Activated CD8-positive, alpha-beta T cell treated with anti-CD3 and anti-CD28 coated beads, Interleukin-2, amount 10 ng/mL, durations not matched to agents 7 days and 5 days (primary cell): ENCODE results near the gene FERMT3. TPM values are rescaled to one million over a fixed set of nuclear protein-coding genes. Genes with fewer than 3 reads are reported as not detected.

Experiments
- ATAC-seq: fragments of 150-1000 bp; cut with Tn5 transposase; one replicate; pipeline ENCODE4 v1.10.0; 2021; ENCODE audit warnings: moderate library complexity
- CTCF ChIA-PET: fragments of 350-600 bp; sonication (Branson Sonifier 250); formaldehyde crosslinking; loops from one replicate; lab custom pipeline; 2021; ENCODE audit warnings: antibody characterized with exemption; lab: Charles Lee
- POLR2A ChIA-PET: fragments of 350-600 bp; sonication (Branson Sonifier 250); formaldehyde crosslinking; loops from one replicate; lab custom pipeline; 2021; ENCODE audit warnings: antibody characterized with exemption; lab: Charles Lee
- DNase-seq: peaks from one replicate; pipeline ENCODE4 v3.0.0-alpha.2; 2020
- H3K27ac Mint-ChIP-seq: one replicate; pipeline ENCODE4 v1.8.0; 2021; ENCODE audit warnings: mild to moderate bottlenecking, mixed read lengths
- H3K27me3 Mint-ChIP-seq: one replicate; pipeline ENCODE4 v1.8.0; 2021; ENCODE audit warnings: low read depth, mixed read lengths
- H3K36me3 Mint-ChIP-seq: one replicate; pipeline ENCODE4 v1.8.0; 2021; ENCODE audit warnings: low read depth, mixed read lengths
- H3K4me1 Mint-ChIP-seq: one replicate; pipeline ENCODE4 v1.8.0; 2021; ENCODE audit warnings: low read depth, mixed read lengths
- H3K4me3 Mint-ChIP-seq: one replicate; pipeline ENCODE4 v1.8.0; 2021; ENCODE audit warnings: mild to moderate bottlenecking, mixed read lengths
- H3K9me3 Mint-ChIP-seq: one replicate; pipeline ENCODE4 v1.8.0; 2022; ENCODE audit warnings: mixed read lengths; ENCODE audit not compliant: insufficient read depth
- total RNA-seq, 2 experiments: library from RNA; stranded (reverse); gene quantifications; one replicate each; pipeline ENCODE4 v1.2.3, GENCODE V29; 2021

FERMT3 gene
- total RNA-seq, 2 experiments from 2014 or later, result 261 to 281 TPM

DNA sequence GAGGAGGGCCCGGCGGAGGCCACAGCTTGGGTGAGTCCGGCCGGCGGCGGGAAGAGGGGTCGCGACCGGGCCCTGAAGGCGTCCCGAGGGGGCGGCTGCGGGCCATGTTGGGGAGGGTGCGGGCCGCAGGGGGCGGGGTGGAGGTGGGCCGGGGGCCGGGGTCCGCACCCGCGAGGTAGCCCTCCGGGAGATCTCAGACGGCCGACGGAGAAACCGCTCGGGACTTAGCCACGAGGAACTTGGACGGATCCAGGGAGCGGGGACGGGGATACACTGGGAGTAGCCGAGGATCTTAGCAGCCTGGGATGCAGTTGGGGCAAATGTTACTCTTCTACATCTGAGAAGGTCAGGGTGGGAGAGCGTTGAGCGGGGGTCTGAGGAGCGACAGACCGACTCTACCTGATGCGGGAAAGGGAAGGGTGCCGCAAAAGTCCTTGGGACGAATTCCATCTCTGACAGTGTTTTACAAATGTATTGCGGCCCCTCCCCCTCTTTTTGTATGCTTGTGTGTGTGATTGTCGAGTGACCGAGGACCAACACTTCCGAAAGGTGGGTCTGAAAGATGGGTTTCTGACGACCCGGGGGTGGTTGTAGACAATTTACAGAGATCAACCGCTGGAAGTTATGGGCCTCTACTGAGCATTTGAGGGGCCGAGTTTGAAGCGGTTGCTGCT lies 19.9 kb upstream of the FERMT3 start:
- CTCF ChIA-PET, result interaction anchor here (0.7 to 9.2 kb wide), 9 partner anchors 10 to 187 kb away, joined by 3 to 87 read pairs (median 3); partner anchors contain the start of genes CATSPERZ, ESRRA, FERMT3 and FKBP2
- no peaks in the 10 kb centered on the region for H3K27me3 Mint-ChIP-seq
- H3K36me3 Mint-ChIP-seq, result peaks cover 28% of the 10 kb centered on the region
- no peak overlapping the region for H3K4me3 Mint-ChIP-seq
- DNase-seq (peak; percentile 76), ATAC-seq (peak; percentile 0)
- no peaks in the 10 kb centered on the region for H3K9me3 Mint-ChIP-seq
- H3K27ac Mint-ChIP-seq, result peak overlapping the region; percentile 98
- POLR2A ChIA-PET, result interaction anchor here (0.6 to 9.3 kb wide), 22 partner anchors 9 to 1345 kb away, joined by 3 to 162 read pairs (median 4); partner anchors contain the start of genes CCDC88B, ESRRA, FERMT3 and MACROD1
- H3K4me1 Mint-ChIP-seq, result peaks cover 47% of the 10 kb centered on the region

GRCh38 chr11:64192434-64192833 lies 14.1 kb upstream of the FERMT3 start:
- no peak overlapping the region for H3K4me3 Mint-ChIP-seq
- no peak overlapping the region for H3K27ac Mint-ChIP-seq
- H3K36me3 Mint-ChIP-seq, result peaks cover 72% of the 10 kb centered on the region
- ATAC-seq, result no peak
- POLR2A ChIA-PET, result interaction anchor here (9.3 kb wide), 1 partner anchor 14 kb away, joined by 162 read pairs; the partner anchor contains the start of gene FERMT3
- peaks cover 32% of the 10 kb centered on the region for H3K4me1 Mint-ChIP-seq
- CTCF ChIA-PET, result interaction anchor here (1.2 to 9.2 kb wide), 2 partner anchors 13 to 51 kb away, joined by 3 to 87 read pairs; partner anchors contain the start of gene FERMT3
- H3K9me3 Mint-ChIP-seq, result no peaks in the 10 kb centered on the region
- H3K27me3 Mint-ChIP-seq, result no peaks in the 10 kb centered on the region
- DNase-seq, result no peak

GRCh38 chr11:64196626-64197025 lies 9.9 kb upstream of the FERMT3 start:
- Mint-ChIP-seq H3K27me3 (no peaks in the 10 kb centered on the region), H3K36me3 (peaks cover 86% of the 10 kb centered on the region), H3K9me3 (no peaks in the 10 kb centered on the region), H3K27ac (no peak overlapping the region), H3K4me3 (no peak overlapping the region), H3K4me1 (peaks cover 29% of the 10 kb centered on the region)
- ChIA-PET CTCF (interaction anchor here (1.9 to 2.7 kb wide), 4 partner anchors 8 to 108 kb away, joined by 4 to 11 read pairs (median 8); partner anchors contain the start of gene FERMT3), POLR2A (interaction anchor here (3.6 kb wide), 1 partner anchor 10 kb away, joined by 21 read pairs; the partner anchor contains the start of gene STIP1)
- DNase-seq (no peak), ATAC-seq (no peak)

GRCh38 chr11:64198511-64198910 lies 8.0 kb upstream of the FERMT3 start:
- Mint-ChIP-seq H3K9me3 (no peaks in the 10 kb centered on the region), H3K36me3 (peaks cover 89% of the 10 kb centered on the region), H3K27ac (no peak overlapping the region), H3K4me1 (peaks cover 29% of the 10 kb centered on the region), H3K27me3 (no peaks in the 10 kb centered on the region), H3K4me3 (no peak overlapping the region)
- ChIA-PET POLR2A (interaction anchor here (0.9 kb wide), 1 partner anchor 10 kb away, joined by 3 read pairs; no protein-coding TSS in a partner anchor), CTCF (no interaction called here)
- ATAC-seq, result no peak
- no peak for DNase-seq

DNA sequence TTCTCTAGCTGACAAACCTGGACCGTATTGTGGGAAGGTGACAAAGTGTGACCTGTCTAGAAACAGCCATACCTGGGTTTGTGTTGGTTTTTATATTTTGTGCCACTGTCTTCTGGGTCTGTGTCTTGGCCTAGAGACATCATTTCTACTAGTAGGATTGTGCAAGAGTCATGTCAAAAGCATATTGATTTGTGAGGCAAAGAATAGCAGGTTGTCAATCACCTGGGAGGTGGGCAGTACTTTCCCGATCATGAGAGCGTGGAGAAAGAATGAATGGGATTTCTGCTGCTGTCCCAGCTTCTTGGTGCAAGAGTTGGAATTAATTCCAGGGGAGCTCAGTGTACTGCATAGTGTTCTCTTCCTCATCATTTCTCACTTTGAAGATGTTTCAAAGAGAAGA lies 5.0 kb upstream of the FERMT3 start:
- DNase-seq (no peak), ATAC-seq (no peak)
- Mint-ChIP-seq H3K4me1 (peaks cover 53% of the 10 kb centered on the region), H3K36me3 (peaks cover 85% of the 10 kb centered on the region), H3K4me3 (no peak overlapping the region), H3K27ac (no peak overlapping the region), H3K27me3 (no peaks in the 10 kb centered on the region), H3K9me3 (no peaks in the 10 kb centered on the region)
- ChIA-PET CTCF (interaction anchor here (0.9 kb wide), 1 partner anchor 25 kb away, joined by 4 read pairs; no protein-coding TSS in a partner anchor), POLR2A (no interaction called here)

- CTCF ChIA-PET, result interaction anchor here (4.1 to 6.9 kb wide), 7 partner anchors 13 to 100 kb away, joined by 23 to 165 read pairs (median 57); partner anchors contain the start of genes BAD, CATSPERZ, ESRRA and FKBP2
- H3K4me3 Mint-ChIP-seq, result no peak overlapping the region
- H3K9me3 Mint-ChIP-seq, result no peaks in the 10 kb centered on the region
- H3K36me3 Mint-ChIP-seq, result peaks cover 86% of the 10 kb centered on the region
- H3K27ac Mint-ChIP-seq, result peak overlapping the region; percentile 66
- DNase-seq (no peak), ATAC-seq (no peak)
- H3K4me1 Mint-ChIP-seq, result peaks cover 42% of the 10 kb centered on the region
- no peaks in the 10 kb centered on the region for H3K27me3 Mint-ChIP-seq
- POLR2A ChIA-PET, result interaction anchor here (1.3 to 9.2 kb wide), 4 partner anchors 14 to 101 kb away, joined by 3 to 162 read pairs (median 48); partner anchors contain the start of genes ESRRA and STIP1
Measured at GRCh38 chr11:64202992-64203391, 3.5 kb upstream of the FERMT3 start.

DNA sequence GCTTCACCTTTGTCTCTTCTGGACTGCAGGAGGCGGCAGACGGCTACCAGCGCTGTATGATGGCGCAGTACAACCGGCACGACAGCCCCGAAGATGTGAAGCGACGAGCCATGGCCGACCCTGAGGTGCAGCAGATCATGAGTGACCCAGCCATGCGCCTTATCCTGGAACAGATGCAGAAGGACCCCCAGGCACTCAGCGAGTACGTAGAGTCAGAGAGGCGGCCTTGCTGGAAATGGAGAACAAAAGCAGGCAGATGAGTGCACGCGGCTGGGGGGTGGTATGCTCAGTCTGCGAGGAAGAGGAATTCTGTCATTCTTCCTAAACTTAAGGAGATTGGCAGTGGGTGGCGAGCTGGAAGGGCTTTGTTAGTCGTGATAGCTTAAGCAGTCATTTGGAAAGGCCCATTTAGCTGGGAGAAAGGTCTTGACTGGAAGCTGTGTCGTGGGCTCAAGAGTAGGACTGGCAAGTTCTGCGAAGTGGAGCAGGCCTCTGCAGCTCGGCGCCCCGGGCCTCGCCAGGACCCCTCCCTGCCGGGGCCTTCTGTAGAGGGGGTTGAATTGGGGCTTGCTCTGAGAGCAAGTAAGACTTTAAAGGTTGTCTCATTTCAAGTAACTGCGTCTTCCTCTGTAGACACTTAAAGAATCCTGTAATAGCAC lies 3.0 kb upstream of the FERMT3 start:
- peaks cover 42% of the 10 kb centered on the region for H3K4me1 Mint-ChIP-seq
- no peak overlapping the region for H3K4me3 Mint-ChIP-seq
- no peaks in the 10 kb centered on the region for H3K27me3 Mint-ChIP-seq
- no peaks in the 10 kb centered on the region for H3K9me3 Mint-ChIP-seq
- peak overlapping the region; percentile 72 for H3K27ac Mint-ChIP-seq
- ChIA-PET POLR2A (interaction anchor here (1.3 to 9.2 kb wide), 5 partner anchors 15 to 101 kb away, joined by 3 to 162 read pairs (median 54); partner anchors contain the start of genes ESRRA, NUDT22, STIP1 and TRPT1), CTCF (interaction anchor here (1.1 to 6.9 kb wide), 13 partner anchors 8 to 139 kb away, joined by 4 to 165 read pairs (median 23); partner anchors contain the start of genes BAD, CATSPERZ, ESRRA and FKBP2)
- H3K36me3 Mint-ChIP-seq, result peaks cover 85% of the 10 kb centered on the region
- DNase-seq, result no peak
- no peak for ATAC-seq

DNA sequence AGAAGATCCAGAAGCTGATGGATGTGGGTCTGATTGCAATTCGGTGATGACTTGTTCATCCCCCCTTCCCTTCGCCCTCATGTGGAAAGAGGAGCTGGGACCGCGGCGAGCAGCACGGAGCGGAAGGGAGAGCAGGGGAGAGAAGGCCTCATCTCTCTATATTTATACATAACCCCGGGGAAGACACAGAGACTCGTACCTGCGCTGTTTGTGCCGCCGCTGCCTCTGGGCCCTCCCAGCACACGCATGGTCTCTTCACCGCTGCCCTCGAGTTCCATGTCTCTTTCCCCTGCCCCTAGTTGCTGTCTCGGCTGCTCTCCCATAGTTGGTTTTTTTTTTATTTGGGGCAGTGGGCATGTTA lies 2.5 kb upstream of the FERMT3 start:
- Mint-ChIP-seq H3K4me1 (peaks cover 45% of the 10 kb centered on the region), H3K4me3 (no peak overlapping the region), H3K27ac (peak overlapping the region; percentile 80), H3K27me3 (no peaks in the 10 kb centered on the region), H3K36me3 (peaks cover 86% of the 10 kb centered on the region), H3K9me3 (no peaks in the 10 kb centered on the region)
- ChIA-PET POLR2A (interaction anchor here (0.6 to 9.2 kb wide), 6 partner anchors 15 to 100 kb away, joined by 3 to 162 read pairs (median 48); partner anchors contain the start of genes ESRRA, NUDT22, STIP1 and TRPT1), CTCF (interaction anchor here (0.7 to 6.9 kb wide), 23 partner anchors 8 to 157 kb away, joined by 3 to 165 read pairs (median 10); partner anchors contain the start of genes BAD, CATSPERZ, DNAJC4 and ESRRA)
- no peak for DNase-seq
- ATAC-seq, result no peak

DNA sequence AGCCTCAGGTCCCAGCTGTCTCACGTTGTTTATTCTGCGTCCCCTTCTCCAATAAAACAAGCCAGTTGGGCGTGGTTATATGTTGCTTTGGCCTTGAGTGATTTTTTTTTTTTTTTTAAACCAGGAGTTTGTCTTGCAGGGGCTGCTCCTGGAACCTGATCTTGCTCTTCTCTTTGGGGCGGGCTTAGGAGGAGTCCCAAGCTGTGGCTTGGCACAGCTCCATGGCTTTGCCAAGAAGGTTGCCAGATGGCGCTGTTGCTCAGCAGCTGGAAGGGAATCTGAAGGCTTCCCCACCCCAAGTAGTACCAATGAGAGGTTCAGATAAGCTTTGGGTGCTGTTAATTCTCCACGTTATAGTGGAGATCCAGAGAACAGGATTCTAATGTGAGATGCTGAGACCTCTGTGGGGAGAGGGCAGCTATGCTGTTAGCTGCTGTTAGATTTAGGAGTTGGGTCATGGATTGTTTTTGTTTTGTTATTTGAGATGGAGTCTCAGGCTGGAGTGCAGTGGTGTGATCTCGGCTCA lies 2.0 kb upstream of the FERMT3 start:
- CTCF ChIA-PET, result interaction anchor here (0.7 to 6.9 kb wide), 24 partner anchors 9 to 156 kb away, joined by 3 to 165 read pairs (median 10); partner anchors contain the start of genes BAD, CATSPERZ, DNAJC4 and ESRRA
- POLR2A ChIA-PET, result interaction anchor here (0.6 to 9.2 kb wide), 7 partner anchors 14 to 100 kb away, joined by 3 to 162 read pairs (median 41); partner anchors contain the start of genes ESRRA, NUDT22, STIP1 and TRPT1
- no peaks in the 10 kb centered on the region for H3K9me3 Mint-ChIP-seq
- H3K4me3 Mint-ChIP-seq, result peak overlapping the region; percentile 43
- no peaks in the 10 kb centered on the region for H3K27me3 Mint-ChIP-seq
- DNase-seq (peak; percentile 82), ATAC-seq (peak; percentile 43)
- peaks cover 85% of the 10 kb centered on the region for H3K36me3 Mint-ChIP-seq
- peak overlapping the region; percentile 80 for H3K27ac Mint-ChIP-seq
- peaks cover 50% of the 10 kb centered on the region for H3K4me1 Mint-ChIP-seq

DNA sequence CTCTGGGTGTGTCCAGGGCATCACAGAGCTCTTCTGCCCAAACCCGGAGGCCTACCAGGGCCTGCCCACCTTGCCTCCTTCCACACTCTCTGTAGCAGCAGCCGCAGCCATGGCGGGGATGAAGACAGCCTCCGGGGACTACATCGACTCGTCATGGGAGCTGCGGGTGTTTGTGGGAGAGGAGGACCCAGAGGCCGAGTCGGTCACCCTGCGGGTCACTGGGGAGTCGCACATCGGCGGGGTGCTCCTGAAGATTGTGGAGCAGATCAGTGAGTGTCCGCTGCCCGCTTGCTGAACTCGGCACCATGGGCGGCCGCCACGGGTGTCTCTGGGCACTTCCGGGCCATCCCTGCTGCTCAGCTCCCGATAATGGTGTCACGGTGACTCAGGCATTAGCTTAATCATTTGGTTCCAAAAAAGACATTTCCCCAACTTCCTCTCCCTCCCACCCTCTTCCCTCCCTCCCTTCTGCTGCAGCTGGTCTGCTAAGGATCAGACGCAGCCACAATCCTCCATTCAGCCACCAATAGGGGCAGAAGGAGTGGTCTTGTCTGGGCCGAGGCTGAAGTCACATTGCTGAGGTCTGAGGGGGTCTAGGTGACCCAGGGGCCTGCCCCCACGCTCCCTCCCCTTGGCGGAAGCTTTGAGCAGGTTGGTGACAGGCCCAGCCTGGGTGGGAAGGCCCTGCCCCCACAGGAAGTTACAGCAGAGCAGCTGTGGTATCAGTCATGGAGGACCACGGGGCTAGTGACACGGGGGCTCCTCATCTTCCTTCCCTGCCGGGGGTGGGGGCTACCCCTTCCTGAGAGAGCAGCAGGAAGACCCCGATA lies 950 bp downstream of the FERMT3 start:
- Mint-ChIP-seq H3K4me3 (peak overlapping the region; percentile 93), H3K27ac (peak overlapping the region; percentile 94), H3K4me1 (peaks cover 59% of the 10 kb centered on the region), H3K9me3 (no peaks in the 10 kb centered on the region), H3K27me3 (no peaks in the 10 kb centered on the region), H3K36me3 (peaks cover 80% of the 10 kb centered on the region)
- ChIA-PET POLR2A (interaction anchor here (0.6 to 9.2 kb wide), 20 partner anchors 12 to 655 kb away, joined by 3 to 162 read pairs (median 11); partner anchors contain the start of genes BAD, DNAJC4, ESRRA and FKBP2), CTCF (interaction anchor here (0.8 to 6.9 kb wide), 16 partner anchors 9 to 207 kb away, joined by 3 to 165 read pairs (median 18); partner anchors contain the start of genes BAD, CATSPERZ, DNAJC4 and ESRRA)
- peak; percentile 72 for ATAC-seq
- peak; percentile 92 for DNase-seq
